K562 (cell line): ENCODE measurements around the gene TXLNA.
"Not testable (repeated sequence)": the region's sequence is repeated elsewhere in the genome, so short reads cannot be mapped to it uniquely, and the experiment has no call there.

Source experiments
- BRD4 ChIP-seq: fragments of 200-600 bp; sonication (generic); IDR thresholded peaks from 2 replicates; pipeline ENCODE4 v1.6.1; 2017; ENCODE audit warnings: inconsistent platforms
- CEBPB ChIP-seq: fragments of 450-650 bp; IDR thresholded peaks from 2 replicates; pipeline ENCODE4 v1.6.1; 2016; ENCODE audit warnings: missing genetic modification characterization, missing compliant biosample characterization
- CTCF ChIP-seq, 3 experiments: IDR thresholded peaks in 2 of 3; conservative IDR thresholded peaks in 1 of 3; 2 replicates each; pipeline ENCODE4 v1.5.1; 2011 to 2012; ENCODE audit warnings: low read length in 3 of 3, mild to moderate bottlenecking in 3 of 3, control low read depth in 2 of 3, improper control_type of control experiment in 1 of 3, inconsistent platforms in 1 of 3, low read depth in 1 of 3, mixed read lengths in 1 of 3, moderate library complexity in 1 of 3; ENCODE audit not compliant: insufficient read depth in 2 of 3
- FOS ChIP-seq: IDR thresholded peaks from 3 replicates; pipeline ENCODE4 v1.6.1; 2011; ENCODE audit not compliant: insufficient read length; ENCODE audit errors: extremely low read depth
- HCFC1 ChIP-seq: IDR thresholded peaks from 2 replicates; pipeline ENCODE4 v1.6.1; 2012; ENCODE audit warnings: low read depth, low read length, improper control_type of control experiment
- NR2C1 ChIP-seq, 2 experiments: fragments of 450-650 bp; IDR thresholded peaks; 2 replicates each; pipeline ENCODE4 v1.6.1; 2017; ENCODE audit warnings: mild to moderate bottlenecking in 2 of 2, antibody characterized with exemption in 1 of 2, inconsistent platforms in 1 of 2, missing compliant biosample characterization in 1 of 2, missing genetic modification characterization in 1 of 2
- POLR2A ChIP-seq: fragments of 450-650 bp; conservative IDR thresholded peaks from 2 replicates; pipeline ENCODE4 v1.6.1; 2016
- RBFOX2 ChIP-seq: fragments of 200-400 bp; formaldehyde crosslinking; IDR thresholded peaks from 2 replicates; pipeline ENCODE4 v1.6.1; 2017; ENCODE audit warnings: low read depth, mild to moderate bottlenecking, low read length, moderate library complexity
- TCF7L2 ChIP-seq: fragments of 150-350 bp; IDR thresholded peaks from 2 replicates; pipeline ENCODE4 v1.6.1; 2016; ENCODE audit warnings: low read depth, mild to moderate bottlenecking, low read length, moderate library complexity
- ZBTB17 ChIP-seq: fragments of 450-650 bp; formaldehyde crosslinking; IDR thresholded peaks from 2 replicates; pipeline ENCODE4 v1.4.0; 2020; ENCODE audit warnings: mild to moderate bottlenecking
- ZNF41 ChIP-seq: fragments of 250-450 bp; sonication (Bioruptor Pico); conservative IDR thresholded peaks from 2 replicates; pipeline ENCODE4 v1.4.0; 2020; ENCODE audit warnings: mild to moderate bottlenecking
- ZNF707 ChIP-seq: fragments of 250-450 bp; sonication (Bioruptor Pico); conservative IDR thresholded peaks from 2 replicates; pipeline ENCODE4 v1.8.0; 2022; ENCODE audit warnings: inconsistent platforms, mild to moderate bottlenecking, moderate library complexity
- TF ChIP-seq, protein P1 (sequence below): fragments of 250-450 bp; sonication (Bioruptor Pico); IDR thresholded peaks from 2 replicates; pipeline ENCODE4 v1.8.0; 2022; ENCODE audit warnings: moderate library complexity, mild to moderate bottlenecking, inconsistent platforms
- TF ChIP-seq, protein P2 (sequence below): sonication (generic); formaldehyde crosslinking; IDR thresholded peaks from 2 replicates; pipeline ENCODE4 v1.8.1; 2022; ENCODE audit warnings: missing genetic modification reagents

DNA sequence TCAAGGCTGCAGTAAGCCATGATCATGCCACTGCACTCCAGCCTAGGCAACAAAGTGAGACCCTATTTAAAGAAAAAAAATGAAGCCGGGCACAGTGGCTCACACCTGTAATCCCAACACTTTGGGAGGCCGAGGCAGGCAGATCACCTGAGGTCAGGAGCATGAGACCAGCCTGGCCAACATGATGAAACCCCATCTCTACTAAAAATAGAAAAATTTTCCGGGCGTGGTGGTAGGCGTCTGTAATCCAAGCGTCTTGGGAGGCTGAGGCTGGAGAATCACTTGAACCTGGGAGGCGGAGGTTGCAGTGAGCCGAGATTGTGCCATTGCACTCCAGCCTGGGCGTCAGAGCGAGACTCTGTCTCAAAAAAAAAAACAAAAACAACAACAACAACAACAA is 13.8 kb upstream of the TXLNA start:
- not testable (repeated sequence) for TF ChIP-seq NR2C1 (IDR thresholded peaks at IDR 0.05); NR2C1 (tag; IDR thresholded peaks at IDR 0.05); TCF7L2; BRD4; RBFOX2; ZBTB17; FOS; ZNF707; CEBPB (tag); CTCF (IDR thresholded peaks at IDR 0.05 in 2 of 3, conservative IDR thresholded peaks at IDR 0.05 in 1 of 3; ENCODE audit: insufficient read depth in 2 of 3, low read depth in 1 of 3, low read length in 3 of 3); POLR2A; ZNF41 (CRISPR knock-in tag); HCFC1
- TF ChIP-seq, protein P1, sequence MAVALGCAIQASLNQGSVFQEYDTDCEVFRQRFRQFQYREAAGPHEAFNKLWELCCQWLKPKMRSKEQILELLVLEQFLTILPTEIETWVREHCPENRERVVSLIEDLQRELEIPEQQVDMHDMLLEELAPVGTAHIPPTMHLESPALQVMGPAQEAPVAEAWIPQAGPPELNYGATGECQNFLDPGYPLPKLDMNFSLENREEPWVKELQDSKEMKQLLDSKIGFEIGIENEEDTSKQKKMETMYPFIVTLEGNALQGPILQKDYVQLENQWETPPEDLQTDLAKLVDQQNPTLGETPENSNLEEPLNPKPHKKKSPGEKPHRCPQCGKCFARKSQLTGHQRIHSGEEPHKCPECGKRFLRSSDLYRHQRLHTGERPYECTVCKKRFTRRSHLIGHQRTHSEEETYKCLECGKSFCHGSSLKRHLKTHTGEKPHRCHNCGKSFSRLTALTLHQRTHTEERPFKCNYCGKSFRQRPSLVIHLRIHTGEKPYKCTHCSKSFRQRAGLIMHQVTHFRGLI (CRISPR knock-in tag): not testable (repeated sequence)
- TF ChIP-seq, protein P2, sequence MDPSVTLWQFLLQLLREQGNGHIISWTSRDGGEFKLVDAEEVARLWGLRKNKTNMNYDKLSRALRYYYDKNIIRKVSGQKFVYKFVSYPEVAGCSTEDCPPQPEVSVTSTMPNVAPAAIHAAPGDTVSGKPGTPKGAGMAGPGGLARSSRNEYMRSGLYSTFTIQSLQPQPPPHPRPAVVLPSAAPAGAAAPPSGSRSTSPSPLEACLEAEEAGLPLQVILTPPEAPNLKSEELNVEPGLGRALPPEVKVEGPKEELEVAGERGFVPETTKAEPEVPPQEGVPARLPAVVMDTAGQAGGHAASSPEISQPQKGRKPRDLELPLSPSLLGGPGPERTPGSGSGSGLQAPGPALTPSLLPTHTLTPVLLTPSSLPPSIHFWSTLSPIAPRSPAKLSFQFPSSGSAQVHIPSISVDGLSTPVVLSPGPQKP (CRISPR knock-in tag): not testable (repeated sequence)
